Measurements from ENCODE around the gene DNPH1. TPM values are rescaled to one million over a fixed set of nuclear protein-coding genes. Genes with fewer than 3 reads are reported as not detected.

DNPH1 gene, protein sequence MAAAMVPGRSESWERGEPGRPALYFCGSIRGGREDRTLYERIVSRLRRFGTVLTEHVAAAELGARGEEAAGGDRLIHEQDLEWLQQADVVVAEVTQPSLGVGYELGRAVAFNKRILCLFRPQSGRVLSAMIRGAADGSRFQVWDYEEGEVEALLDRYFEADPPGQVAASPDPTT
- total RNA-seq (ENCODE audit: low replicate concordance), result 47.8 and 52.3 TPM in 2 replicates
- long read RNA-seq, transcript DNPH1-201 (4 exons, 657 nt), result major isoform, 7 of 9 reads
- long read RNA-seq, partial matches to known transcripts, result 0 of 9 reads
- long read RNA-seq, other reads (novel, unspliced or antisense), result 1 of 9 reads

DNA sequence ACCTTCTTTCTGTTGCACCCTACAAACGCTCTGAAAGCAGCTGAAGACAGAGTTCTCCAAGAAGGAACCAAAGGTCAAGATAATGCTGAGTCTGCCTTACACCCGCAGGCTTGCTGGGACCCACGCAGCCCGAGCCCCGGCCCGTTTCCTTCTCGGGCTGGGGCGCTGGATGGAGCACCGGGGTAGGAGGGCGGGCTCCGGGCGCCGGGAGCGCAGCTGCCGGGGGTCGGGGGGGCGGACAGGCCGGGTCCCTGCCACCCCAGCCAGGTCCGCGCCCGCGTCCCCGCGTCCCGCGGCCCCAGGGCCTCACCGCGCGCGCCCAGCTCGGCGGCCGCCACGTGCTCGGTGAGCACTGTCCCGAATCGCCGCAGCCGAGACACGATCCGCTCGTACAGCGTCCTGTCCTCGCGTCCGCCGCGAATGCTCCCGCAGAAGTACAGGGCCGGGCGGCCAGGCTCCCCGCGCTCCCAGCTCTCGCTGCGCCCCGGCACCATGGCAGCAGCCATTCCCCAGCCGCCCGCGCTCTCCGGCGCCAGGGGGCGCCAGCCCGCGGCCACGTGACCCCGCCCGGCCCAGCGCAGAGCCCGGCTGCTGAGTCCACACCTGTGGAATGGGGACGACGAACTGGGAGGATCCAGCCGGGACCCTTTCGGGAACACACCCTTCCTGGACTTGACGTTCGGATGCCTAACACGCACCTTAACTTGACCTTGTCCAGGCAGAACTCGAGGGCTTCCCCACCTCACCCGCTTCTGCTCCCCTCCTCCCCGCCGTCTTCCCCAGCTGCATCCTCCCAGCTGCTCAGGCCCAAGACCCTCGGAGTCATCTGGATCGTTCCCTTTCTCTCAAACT, at the start of gene DNPH1:
TSS of gene DNPH1 (minus strand) at position 531 of the 852 bp plus-strand sequence. CDS start at position 506, 25 bp downstream.
- H3K36me3 Mint-ChIP-seq, result peaks cover 4% of the 10 kb centered on the region
- TF ChIP-seq, protein P1, sequence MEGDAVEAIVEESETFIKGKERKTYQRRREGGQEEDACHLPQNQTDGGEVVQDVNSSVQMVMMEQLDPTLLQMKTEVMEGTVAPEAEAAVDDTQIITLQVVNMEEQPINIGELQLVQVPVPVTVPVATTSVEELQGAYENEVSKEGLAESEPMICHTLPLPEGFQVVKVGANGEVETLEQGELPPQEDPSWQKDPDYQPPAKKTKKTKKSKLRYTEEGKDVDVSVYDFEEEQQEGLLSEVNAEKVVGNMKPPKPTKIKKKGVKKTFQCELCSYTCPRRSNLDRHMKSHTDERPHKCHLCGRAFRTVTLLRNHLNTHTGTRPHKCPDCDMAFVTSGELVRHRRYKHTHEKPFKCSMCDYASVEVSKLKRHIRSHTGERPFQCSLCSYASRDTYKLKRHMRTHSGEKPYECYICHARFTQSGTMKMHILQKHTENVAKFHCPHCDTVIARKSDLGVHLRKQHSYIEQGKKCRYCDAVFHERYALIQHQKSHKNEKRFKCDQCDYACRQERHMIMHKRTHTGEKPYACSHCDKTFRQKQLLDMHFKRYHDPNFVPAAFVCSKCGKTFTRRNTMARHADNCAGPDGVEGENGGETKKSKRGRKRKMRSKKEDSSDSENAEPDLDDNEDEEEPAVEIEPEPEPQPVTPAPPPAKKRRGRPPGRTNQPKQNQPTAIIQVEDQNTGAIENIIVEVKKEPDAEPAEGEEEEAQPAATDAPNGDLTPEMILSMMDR (conservative IDR thresholded peaks at IDR 0.05), result peak; percentile 97
- peak within 1 kb of the TSS; percentile 84 for H3K27ac Mint-ChIP-seq
- no peaks in the 10 kb centered on the region for H3K9me3 Mint-ChIP-seq
- H3K4me1 Mint-ChIP-seq (ENCODE audit: unreplicated experiment), result no peaks in the 10 kb centered on the region
- peak; percentile 90 for DNase-seq (ENCODE audit: extremely low spot score, unreplicated experiment)
- H3K4me3 Mint-ChIP-seq, result peak within 1 kb of the TSS; percentile 89
- H3K27me3 Mint-ChIP-seq, result peaks cover 22% of the 10 kb centered on the region

DNA sequence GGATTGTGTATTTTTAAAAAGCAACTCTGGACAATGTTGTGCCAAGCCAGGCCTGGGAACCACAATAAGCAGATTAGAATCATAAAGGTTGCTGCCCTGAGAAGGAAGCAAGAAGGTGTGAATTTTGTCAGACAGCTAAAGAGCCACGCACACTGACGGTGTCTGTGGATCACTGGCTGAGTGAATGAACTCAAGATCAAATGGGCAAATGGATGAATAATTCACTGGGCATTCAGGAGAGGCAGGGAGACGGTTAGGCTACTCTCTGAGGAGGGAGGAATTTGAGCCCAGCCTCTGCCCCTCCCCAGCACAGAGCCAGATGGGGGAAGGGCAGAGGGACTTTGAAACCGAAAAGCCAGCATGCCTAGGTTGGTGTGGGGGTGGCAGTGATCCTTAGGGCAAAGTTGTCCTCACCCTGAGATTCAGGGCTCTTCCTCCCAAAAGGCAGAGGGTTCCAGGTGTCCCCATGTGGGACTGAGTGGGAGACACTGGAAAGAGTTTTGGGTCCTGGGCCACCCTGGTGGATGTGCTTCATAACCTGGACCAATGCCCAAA, 49.3 kb upstream of the DNPH1 start:
- peak overlapping the region; percentile 7 for H3K27ac Mint-ChIP-seq
- no peak overlapping the region for H3K4me3 Mint-ChIP-seq
- no peaks in the 10 kb centered on the region for H3K9me3 Mint-ChIP-seq
- peaks cover 60% of the 10 kb centered on the region for H3K27me3 Mint-ChIP-seq
- H3K36me3 Mint-ChIP-seq, result no peaks in the 10 kb centered on the region
- TF ChIP-seq, protein P1 (conservative IDR thresholded peaks at IDR 0.05), result no peak
- no peak for DNase-seq (ENCODE audit: extremely low spot score, unreplicated experiment)
- H3K4me1 Mint-ChIP-seq (ENCODE audit: unreplicated experiment), result peaks cover 14% of the 10 kb centered on the region

DNA sequence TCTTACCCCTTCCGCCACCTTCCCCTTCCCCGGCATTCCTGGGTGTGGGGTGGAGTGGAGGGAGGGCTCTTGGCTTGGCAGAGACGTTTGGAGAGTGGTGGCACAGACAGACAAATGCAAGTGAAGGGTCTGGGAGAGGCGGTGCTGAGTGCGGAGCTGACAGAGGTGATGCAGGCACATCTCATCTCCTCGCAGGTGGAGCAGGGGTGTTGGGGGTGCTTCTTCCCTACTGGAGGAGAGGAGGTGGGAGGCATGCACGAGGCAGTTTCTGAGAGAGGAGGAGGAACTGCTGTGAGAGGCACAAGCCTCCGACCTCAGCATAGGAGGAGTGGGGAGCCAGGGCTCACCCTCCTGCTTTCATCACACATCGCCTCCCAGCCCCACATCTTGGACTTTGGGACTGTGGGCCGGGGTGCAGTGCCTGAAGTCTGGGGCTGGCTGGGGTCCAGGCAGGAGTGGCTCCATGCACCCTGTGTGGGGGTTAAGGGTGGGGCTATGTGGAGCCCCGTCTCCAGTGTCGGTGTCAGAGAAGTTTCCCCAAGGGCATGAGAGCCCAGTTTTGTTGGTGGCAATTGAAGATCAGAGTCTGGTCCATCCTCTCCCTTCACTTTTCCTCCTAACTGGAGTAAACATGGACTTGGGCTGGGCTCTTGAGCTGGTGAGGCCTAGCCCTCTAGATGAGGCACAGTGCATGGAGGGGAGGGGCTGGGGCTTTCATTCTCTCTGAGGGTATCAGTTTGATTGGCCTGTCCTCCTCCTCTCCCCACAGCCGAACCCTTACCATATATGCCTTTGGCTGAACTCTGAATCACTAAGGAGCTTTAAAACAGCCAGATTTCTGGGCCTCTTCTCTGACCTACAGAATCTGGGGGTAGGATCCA, 48.6 kb upstream of the DNPH1 start:
- H3K27ac Mint-ChIP-seq, result peak overlapping the region; percentile 7
- peaks cover 14% of the 10 kb centered on the region for H3K4me1 Mint-ChIP-seq (ENCODE audit: unreplicated experiment)
- TF ChIP-seq, protein P1 (conservative IDR thresholded peaks at IDR 0.05), result no peak
- H3K9me3 Mint-ChIP-seq, result no peaks in the 10 kb centered on the region
- peaks cover 66% of the 10 kb centered on the region for H3K27me3 Mint-ChIP-seq
- peak overlapping the region; percentile 39 for H3K4me3 Mint-ChIP-seq
- no peaks in the 10 kb centered on the region for H3K36me3 Mint-ChIP-seq
- DNase-seq (ENCODE audit: extremely low spot score, unreplicated experiment), result no peak

DNA sequence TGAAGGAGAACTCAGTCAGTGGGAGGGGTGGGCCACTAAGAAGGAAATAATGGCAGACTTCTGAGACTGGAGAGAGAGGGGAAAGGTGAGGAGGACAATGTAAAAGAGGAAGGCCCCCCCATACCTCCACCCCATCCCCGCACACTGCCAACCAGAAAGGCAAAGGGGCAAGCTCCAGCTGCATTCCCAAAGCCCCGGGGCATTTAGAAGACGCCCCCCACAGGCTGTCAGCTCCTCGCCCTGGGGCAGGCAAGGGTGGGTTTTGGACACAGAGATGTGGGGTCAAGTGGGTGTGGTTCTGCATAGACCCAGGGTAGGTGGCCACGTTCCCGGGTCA, 48.0 kb upstream of the DNPH1 start:
- TF ChIP-seq, protein P1 (conservative IDR thresholded peaks at IDR 0.05), result no peak
- no peak for DNase-seq (ENCODE audit: extremely low spot score, unreplicated experiment)
- peaks cover 14% of the 10 kb centered on the region for H3K4me1 Mint-ChIP-seq (ENCODE audit: unreplicated experiment)
- no peak overlapping the region for H3K4me3 Mint-ChIP-seq
- H3K36me3 Mint-ChIP-seq, result no peaks in the 10 kb centered on the region
- H3K27me3 Mint-ChIP-seq, result peaks cover 67% of the 10 kb centered on the region
- H3K9me3 Mint-ChIP-seq, result no peaks in the 10 kb centered on the region
- H3K27ac Mint-ChIP-seq, result peak overlapping the region; percentile 48
